Parathyroid adenoma (tissue), 2 donors: Measurements from ENCODE around the gene GLRX2.

Source experiments
- H2AFZ ChIP-seq: fragments of 300-600 bp; sonication (generic); one replicate; pipeline ENCODE4 v1.7.0; 2017; ENCODE audit warnings: antibody characterized with exemption, mild to moderate bottlenecking
- H3K27ac ChIP-seq: fragments of 300-600 bp; sonication (generic); one replicate; pipeline ENCODE4 v1.7.0; 2017
- H3K27me3 ChIP-seq: fragments of 300-600 bp; sonication (generic); one replicate; pipeline ENCODE4 v1.7.0; 2017; ENCODE audit warnings: low read length; ENCODE audit not compliant: control insufficient read depth, insufficient read depth
- H3K36me3 ChIP-seq: fragments of 300-600 bp; sonication (generic); one replicate; pipeline ENCODE4 v1.7.0; 2017; ENCODE audit warnings: low read length; ENCODE audit not compliant: control insufficient read depth, insufficient read depth
- H3K4me1 ChIP-seq: fragments of 300-600 bp; sonication (generic); one replicate; pipeline ENCODE4 v1.7.0; 2017; ENCODE audit warnings: control low read depth
- H3K4me2 ChIP-seq: fragments of 300-600 bp; sonication (generic); one replicate; pipeline ENCODE4 v1.7.0; 2017; ENCODE audit warnings: low read length
- H3K4me3 ChIP-seq: fragments of 300-600 bp; sonication (generic); one replicate; pipeline ENCODE4 v1.7.0; 2017; ENCODE audit warnings: low read depth, low read length
- H3K79me2 ChIP-seq: fragments of 300-600 bp; sonication (generic); one replicate; pipeline ENCODE4 v1.7.0; 2017; ENCODE audit warnings: control low read depth
- H3K9ac ChIP-seq: fragments of 300-600 bp; sonication (generic); one replicate; pipeline ENCODE4 v1.7.0; 2017; ENCODE audit warnings: mild to moderate bottlenecking
- H3K9me3 ChIP-seq: fragments of 300-600 bp; sonication (generic); one replicate; pipeline ENCODE4 v1.7.0; 2017; ENCODE audit warnings: low read length; ENCODE audit not compliant: control insufficient read depth
- TF ChIP-seq, protein P1 (sequence below): fragments of 300-600 bp; sonication (generic); IDR thresholded peaks from one replicate; pipeline ENCODE4 v1.7.0; 2017; ENCODE audit warnings: antibody characterized with exemption, mild to moderate bottlenecking
- donor health status: primary hyperparathyroidism.

GLRX2 gene

DNA sequence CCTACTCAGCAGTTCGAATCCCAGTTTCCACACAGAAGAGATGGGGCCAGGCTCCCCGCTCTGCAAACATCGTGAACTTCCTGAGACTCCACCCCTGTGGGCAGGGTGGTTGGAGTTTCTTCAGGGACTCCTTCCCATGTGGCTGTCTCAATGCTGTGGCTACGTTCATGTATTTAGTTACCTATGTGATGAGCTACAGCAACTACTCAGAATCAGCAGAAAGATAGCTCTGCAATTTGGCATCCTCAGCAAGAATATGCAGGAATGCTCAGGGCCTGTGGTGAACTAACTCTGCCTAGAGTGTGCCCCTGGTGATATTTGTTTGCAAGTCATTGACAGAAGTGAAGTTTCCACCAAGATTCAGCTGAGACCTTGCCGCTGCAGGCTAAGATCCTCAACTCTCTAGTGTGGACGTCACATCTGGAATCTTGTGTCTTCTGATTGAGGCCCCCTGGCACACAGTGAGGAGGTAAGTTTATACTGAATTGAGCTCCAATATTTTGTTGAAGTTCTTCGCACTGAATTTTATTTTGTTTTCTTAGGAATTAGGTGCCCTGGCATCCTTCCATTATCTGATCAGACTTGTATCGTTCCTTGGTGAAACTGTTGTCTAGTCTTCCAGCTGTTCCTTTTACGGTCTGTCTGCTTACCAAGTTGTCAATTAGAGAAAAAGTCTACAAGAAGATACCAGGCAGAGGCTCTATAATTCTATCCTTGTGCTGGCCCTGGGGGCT lies 8.2 kb upstream of the GLRX2 start:
- H3K4me1 ChIP-seq, result no peaks in the 10 kb centered on the region
- no peaks in the 10 kb centered on the region for H3K27me3 ChIP-seq
- H3K79me2 ChIP-seq, result no peaks in the 10 kb centered on the region
- H3K4me3 ChIP-seq, result no peak overlapping the region
- no peak overlapping the region for H3K4me2 ChIP-seq
- TF ChIP-seq, protein P1, sequence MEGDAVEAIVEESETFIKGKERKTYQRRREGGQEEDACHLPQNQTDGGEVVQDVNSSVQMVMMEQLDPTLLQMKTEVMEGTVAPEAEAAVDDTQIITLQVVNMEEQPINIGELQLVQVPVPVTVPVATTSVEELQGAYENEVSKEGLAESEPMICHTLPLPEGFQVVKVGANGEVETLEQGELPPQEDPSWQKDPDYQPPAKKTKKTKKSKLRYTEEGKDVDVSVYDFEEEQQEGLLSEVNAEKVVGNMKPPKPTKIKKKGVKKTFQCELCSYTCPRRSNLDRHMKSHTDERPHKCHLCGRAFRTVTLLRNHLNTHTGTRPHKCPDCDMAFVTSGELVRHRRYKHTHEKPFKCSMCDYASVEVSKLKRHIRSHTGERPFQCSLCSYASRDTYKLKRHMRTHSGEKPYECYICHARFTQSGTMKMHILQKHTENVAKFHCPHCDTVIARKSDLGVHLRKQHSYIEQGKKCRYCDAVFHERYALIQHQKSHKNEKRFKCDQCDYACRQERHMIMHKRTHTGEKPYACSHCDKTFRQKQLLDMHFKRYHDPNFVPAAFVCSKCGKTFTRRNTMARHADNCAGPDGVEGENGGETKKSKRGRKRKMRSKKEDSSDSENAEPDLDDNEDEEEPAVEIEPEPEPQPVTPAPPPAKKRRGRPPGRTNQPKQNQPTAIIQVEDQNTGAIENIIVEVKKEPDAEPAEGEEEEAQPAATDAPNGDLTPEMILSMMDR, result no peak
- H3K36me3 ChIP-seq, result no peaks in the 10 kb centered on the region
- no peak overlapping the region for H3K9ac ChIP-seq
- H2AFZ ChIP-seq, result no peak overlapping the region
- no peak overlapping the region for H3K27ac ChIP-seq
- no peaks in the 10 kb centered on the region for H3K9me3 ChIP-seq

DNA sequence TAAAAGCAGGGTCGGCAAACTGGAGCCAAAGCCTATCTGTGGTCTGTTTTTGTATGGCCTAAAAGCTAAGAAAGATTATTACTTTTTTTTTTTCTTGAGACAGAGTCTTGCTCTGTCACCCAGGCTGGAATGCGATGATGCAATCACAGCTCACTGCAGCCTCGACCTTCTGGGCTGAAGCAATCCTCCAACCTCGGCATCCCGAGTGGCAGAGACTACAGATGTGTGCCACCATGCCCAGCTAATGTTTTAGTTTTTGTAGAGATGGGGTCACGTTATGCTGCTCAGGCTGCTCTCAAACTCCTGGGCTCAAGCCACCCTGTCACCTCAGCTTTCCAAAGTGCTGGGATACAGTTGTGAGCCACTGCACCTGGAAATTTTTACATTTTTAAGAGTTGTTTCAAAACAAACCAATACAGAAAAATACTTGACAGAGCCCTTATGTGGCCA lies 6.5 kb upstream of the GLRX2 start:
- H3K4me3 ChIP-seq, result no peak overlapping the region
- TF ChIP-seq, protein P1, result no peak
- H3K27ac ChIP-seq, result no peak overlapping the region
- H3K4me2 ChIP-seq, result no peak overlapping the region
- no peaks in the 10 kb centered on the region for H3K27me3 ChIP-seq
- peak overlapping the region; percentile 70 for H2AFZ ChIP-seq
- no peaks in the 10 kb centered on the region for H3K4me1 ChIP-seq
- no peaks in the 10 kb centered on the region for H3K79me2 ChIP-seq
- H3K36me3 ChIP-seq, result no peaks in the 10 kb centered on the region
- no peak overlapping the region for H3K9ac ChIP-seq
- no peaks in the 10 kb centered on the region for H3K9me3 ChIP-seq

DNA sequence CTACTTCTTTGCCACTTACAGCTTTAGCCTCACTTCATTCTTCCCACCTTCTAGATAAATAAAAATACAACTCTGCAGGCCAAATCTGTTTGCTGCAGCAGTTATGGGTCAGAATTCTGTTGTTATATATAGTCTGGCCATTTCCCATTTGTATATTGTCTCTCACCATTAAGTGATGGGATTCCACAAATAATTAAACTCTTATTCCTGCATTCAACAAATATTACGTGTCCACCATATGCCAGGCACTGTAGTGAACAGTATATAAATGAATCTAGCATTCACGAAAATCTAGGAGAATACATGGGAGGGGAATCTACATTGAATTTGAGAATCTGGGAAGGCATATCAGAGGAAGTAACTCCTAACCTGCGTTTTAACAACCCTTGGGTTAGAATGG lies 5.7 kb upstream of the GLRX2 start:
- H3K36me3 ChIP-seq, result no peaks in the 10 kb centered on the region
- no peak overlapping the region for H3K9ac ChIP-seq
- H3K79me2 ChIP-seq, result no peaks in the 10 kb centered on the region
- H3K4me1 ChIP-seq, result no peaks in the 10 kb centered on the region
- TF ChIP-seq, protein P1, result no peak
- H3K27ac ChIP-seq, result no peak overlapping the region
- no peak overlapping the region for H3K4me2 ChIP-seq
- no peak overlapping the region for H2AFZ ChIP-seq
- H3K9me3 ChIP-seq, result no peaks in the 10 kb centered on the region
- no peak overlapping the region for H3K4me3 ChIP-seq
- H3K27me3 ChIP-seq, result no peaks in the 10 kb centered on the region

DNA sequence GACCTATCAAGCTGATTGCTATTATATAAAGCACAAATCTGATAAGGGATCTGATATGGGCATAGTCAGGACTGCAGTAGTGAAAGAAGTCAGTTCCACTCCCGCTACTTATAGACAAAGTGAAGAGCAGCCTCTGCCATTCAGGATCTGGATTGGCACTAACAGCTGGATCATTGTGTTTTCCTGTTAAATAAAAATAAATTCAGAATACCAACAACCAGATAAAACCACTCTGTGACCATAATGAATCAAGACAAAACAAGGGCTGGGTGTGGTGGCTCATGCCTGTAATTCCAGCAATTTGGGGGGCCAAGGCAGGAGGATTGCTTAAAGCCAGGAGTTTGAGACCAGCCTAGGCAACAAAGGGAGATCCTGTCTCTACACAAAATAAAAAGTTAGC lies 5.0 kb upstream of the GLRX2 start:
- Histone ChIP-seq H3K27ac (no peak overlapping the region), H3K9ac (no peak overlapping the region), H3K79me2 (no peaks in the 10 kb centered on the region), H3K36me3 (no peaks in the 10 kb centered on the region), H3K4me1 (no peaks in the 10 kb centered on the region), H3K9me3 (no peaks in the 10 kb centered on the region), H3K27me3 (no peaks in the 10 kb centered on the region), H2AFZ (no peak overlapping the region), H3K4me2 (no peak overlapping the region), H3K4me3 (no peak overlapping the region)
- TF ChIP-seq, protein P1, result no peak

DNA sequence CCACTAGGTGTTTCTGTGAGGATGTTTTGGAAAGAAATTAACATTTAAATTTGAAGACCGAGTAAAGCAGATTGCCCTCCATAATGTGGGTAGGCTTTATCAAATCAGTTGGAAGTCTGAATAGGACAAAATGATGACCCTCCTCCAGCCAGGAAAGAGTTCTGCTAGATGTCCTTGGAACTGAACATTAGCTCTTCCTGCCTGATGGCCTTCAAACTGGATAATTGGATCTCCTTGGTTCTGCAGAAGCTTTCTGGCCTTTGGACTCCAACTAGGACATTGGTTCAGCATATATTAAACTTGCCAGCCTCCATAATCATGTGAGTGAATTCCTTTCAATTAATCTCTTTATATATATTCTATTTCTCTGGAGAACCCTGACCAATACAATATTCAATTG lies 4.4 kb upstream of the GLRX2 start:
- Histone ChIP-seq H3K27me3 (no peaks in the 10 kb centered on the region), H3K9me3 (no peaks in the 10 kb centered on the region), H3K4me2 (no peak overlapping the region), H3K4me3 (no peak overlapping the region), H3K36me3 (no peaks in the 10 kb centered on the region), H3K27ac (no peak overlapping the region), H3K79me2 (no peaks in the 10 kb centered on the region), H2AFZ (no peak overlapping the region), H3K4me1 (no peaks in the 10 kb centered on the region), H3K9ac (no peak overlapping the region)
- TF ChIP-seq, protein P1, result no peak
